ENCODE data around the gene PTPRA. TPM values are rescaled to one million over a fixed set of nuclear protein-coding genes. Genes with fewer than 3 reads are reported as not detected.

Gene PTPRA
- total RNA-seq, 1 donor from 2014 or later, result 59.9 TPM

GRCh38 chr20:2871661-2872458 is 1.4 kb upstream of the PTPRA start:
- Mint-ChIP-seq H3K27ac (ENCODE audit: unreplicated experiment) (peak overlapping the region; percentile 50), H3K4me3 (ENCODE audit: unreplicated experiment) (peak overlapping the region; percentile 77)
- DNase-seq (ENCODE audit: low spot score), result no peak

GRCh38 chr20:2872459-2873009 is 747 bp upstream of the PTPRA start:
- DNase-seq (ENCODE audit: low spot score), result peak; percentile 43
- peak overlapping the region; percentile 91 for H3K4me3 Mint-ChIP-seq (ENCODE audit: unreplicated experiment)
- TF ChIP-seq CTCF (IDR thresholded peaks at IDR 0.05; ENCODE audit: unreplicated experiment), result no peak
- no peaks in the 10 kb centered on the region for H3K9me3 Mint-ChIP-seq (ENCODE audit: unreplicated experiment)
- peaks cover 2% of the 10 kb centered on the region for H3K27me3 Mint-ChIP-seq (ENCODE audit: unreplicated experiment)
- peaks cover 31% of the 10 kb centered on the region for H3K4me1 Mint-ChIP-seq (ENCODE audit: unreplicated experiment)
- no peak overlapping the region for H3K27ac Mint-ChIP-seq (ENCODE audit: unreplicated experiment)
- peaks cover 8% of the 10 kb centered on the region for H3K36me3 Mint-ChIP-seq (ENCODE audit: low read depth, unreplicated experiment)

More at GRCh38 chr20:2871661-2872458, 1.4 kb upstream of the PTPRA start:
- Mint-ChIP-seq H3K27me3 (ENCODE audit: unreplicated experiment) (peaks cover 4% of the 10 kb centered on the region), H3K4me1 (ENCODE audit: unreplicated experiment) (peaks cover 31% of the 10 kb centered on the region), H3K9me3 (ENCODE audit: unreplicated experiment) (no peaks in the 10 kb centered on the region), H3K36me3 (ENCODE audit: low read depth, unreplicated experiment) (peaks cover 8% of the 10 kb centered on the region)
- TF ChIP-seq CTCF (IDR thresholded peaks at IDR 0.05; ENCODE audit: unreplicated experiment), result no peak

- TF ChIP-seq CTCF (IDR thresholded peaks at IDR 0.05; ENCODE audit: unreplicated experiment), result no peak
- H3K4me1 Mint-ChIP-seq (ENCODE audit: unreplicated experiment), result peaks cover 31% of the 10 kb centered on the region
- H3K27me3 Mint-ChIP-seq (ENCODE audit: unreplicated experiment), result peaks cover 2% of the 10 kb centered on the region
- H3K36me3 Mint-ChIP-seq (ENCODE audit: low read depth, unreplicated experiment), result peaks cover 8% of the 10 kb centered on the region
- peak overlapping the region; percentile 91 for H3K4me3 Mint-ChIP-seq (ENCODE audit: unreplicated experiment)
- peak; percentile 82 for DNase-seq (ENCODE audit: low spot score)
- H3K27ac Mint-ChIP-seq (ENCODE audit: unreplicated experiment), result peak overlapping the region; percentile 48
- H3K9me3 Mint-ChIP-seq (ENCODE audit: unreplicated experiment), result no peaks in the 10 kb centered on the region
Observed at GRCh38 chr20:2873747-2874041, 413 bp downstream of the PTPRA start.

DNA sequence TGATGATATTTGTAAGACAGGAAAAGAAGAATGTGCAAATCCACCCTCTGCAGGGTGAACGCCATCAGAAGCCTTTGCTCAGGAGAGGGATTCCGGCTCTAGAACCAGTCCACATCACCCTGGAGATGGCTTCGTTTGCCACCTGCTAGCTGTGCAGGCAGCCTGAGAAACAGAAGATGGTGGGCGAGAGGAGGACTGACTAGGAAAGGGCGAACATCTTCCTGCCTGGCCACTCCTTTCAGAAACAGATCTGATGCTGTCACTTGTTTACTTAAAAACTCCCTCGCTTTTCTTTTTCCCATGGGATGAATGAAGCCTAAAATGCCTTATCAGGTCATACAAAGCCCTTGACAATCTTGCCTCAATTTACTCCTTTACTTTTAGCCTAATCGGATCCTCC is 1.2 kb downstream of the PTPRA start:
- Mint-ChIP-seq H3K9me3 (ENCODE audit: unreplicated experiment) (no peaks in the 10 kb centered on the region), H3K36me3 (ENCODE audit: low read depth, unreplicated experiment) (peaks cover 8% of the 10 kb centered on the region), H3K27me3 (ENCODE audit: unreplicated experiment) (peaks cover 2% of the 10 kb centered on the region), H3K4me3 (ENCODE audit: unreplicated experiment) (peak overlapping the region; percentile 91), H3K4me1 (ENCODE audit: unreplicated experiment) (peaks cover 29% of the 10 kb centered on the region), H3K27ac (ENCODE audit: unreplicated experiment) (peak overlapping the region; percentile 5)
- DNase-seq (ENCODE audit: low spot score), result no peak
- TF ChIP-seq CTCF (IDR thresholded peaks at IDR 0.05; ENCODE audit: unreplicated experiment), result no peak

DNA sequence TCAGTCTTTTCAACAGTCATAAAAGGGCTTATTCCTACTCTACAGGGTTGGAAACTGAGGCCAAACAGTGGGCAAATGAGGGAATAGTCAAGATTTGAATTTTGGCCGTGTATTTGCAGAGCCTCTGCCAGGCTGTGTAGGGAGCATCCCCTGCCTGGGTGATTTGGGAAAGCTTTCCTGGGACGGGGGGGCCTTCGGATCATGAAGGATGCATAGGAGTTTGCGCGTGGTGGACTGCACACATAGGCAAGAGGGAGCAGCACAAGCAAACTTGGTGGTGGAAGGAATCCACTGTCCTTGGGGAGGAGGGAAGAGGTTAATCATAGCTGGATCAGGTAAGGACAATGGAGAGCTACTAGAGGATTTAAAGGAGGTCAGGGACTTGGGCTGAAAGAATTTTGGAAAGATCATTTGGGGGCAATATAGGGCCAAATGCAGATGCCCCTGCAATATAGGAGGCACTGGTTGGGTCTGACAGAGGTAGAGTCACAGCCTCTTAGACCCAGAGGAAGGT is 2.5 kb downstream of the PTPRA start:
- H3K4me3 Mint-ChIP-seq (ENCODE audit: unreplicated experiment), result peak overlapping the region; percentile 60
- no peak for TF ChIP-seq CTCF (IDR thresholded peaks at IDR 0.05; ENCODE audit: unreplicated experiment)
- H3K27ac Mint-ChIP-seq (ENCODE audit: unreplicated experiment), result no peak overlapping the region
- peaks cover 23% of the 10 kb centered on the region for H3K4me1 Mint-ChIP-seq (ENCODE audit: unreplicated experiment)
- H3K27me3 Mint-ChIP-seq (ENCODE audit: unreplicated experiment), result peaks cover 2% of the 10 kb centered on the region
- DNase-seq (ENCODE audit: low spot score), result no peak
- no peaks in the 10 kb centered on the region for H3K9me3 Mint-ChIP-seq (ENCODE audit: unreplicated experiment)
- H3K36me3 Mint-ChIP-seq (ENCODE audit: low read depth, unreplicated experiment), result peaks cover 8% of the 10 kb centered on the region
